Anterior cingulate cortex (tissue), 58 donors: ENCODE measurements around the gene BTN2A1.

Experiments used
- DNase-seq, 58 donors: peaks; one replicate each; lab custom pipeline; 2025; lab: John Stamatoyannopoulos, UW

BTN2A1 gene

DNA sequence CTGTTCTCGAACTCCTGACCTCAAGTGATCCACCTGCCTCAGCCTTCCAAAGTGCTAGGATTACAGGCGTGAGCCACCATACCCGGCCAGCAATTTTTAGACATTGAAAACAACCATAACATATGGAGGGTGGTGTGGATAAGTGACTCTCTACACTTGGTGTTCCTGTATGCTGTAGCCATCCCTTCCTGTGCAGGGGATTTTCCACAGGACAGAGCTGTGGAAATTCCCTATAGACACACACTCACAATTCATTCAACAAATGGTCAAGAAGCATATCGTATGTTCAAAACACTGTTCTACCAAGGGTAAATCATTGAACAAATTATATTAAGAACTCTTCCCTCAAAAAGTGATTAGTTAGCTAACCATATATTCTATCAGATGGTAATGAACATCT is 6.3 kb downstream of the BTN2A1 start:
- no peak for DNase-seq

DNA sequence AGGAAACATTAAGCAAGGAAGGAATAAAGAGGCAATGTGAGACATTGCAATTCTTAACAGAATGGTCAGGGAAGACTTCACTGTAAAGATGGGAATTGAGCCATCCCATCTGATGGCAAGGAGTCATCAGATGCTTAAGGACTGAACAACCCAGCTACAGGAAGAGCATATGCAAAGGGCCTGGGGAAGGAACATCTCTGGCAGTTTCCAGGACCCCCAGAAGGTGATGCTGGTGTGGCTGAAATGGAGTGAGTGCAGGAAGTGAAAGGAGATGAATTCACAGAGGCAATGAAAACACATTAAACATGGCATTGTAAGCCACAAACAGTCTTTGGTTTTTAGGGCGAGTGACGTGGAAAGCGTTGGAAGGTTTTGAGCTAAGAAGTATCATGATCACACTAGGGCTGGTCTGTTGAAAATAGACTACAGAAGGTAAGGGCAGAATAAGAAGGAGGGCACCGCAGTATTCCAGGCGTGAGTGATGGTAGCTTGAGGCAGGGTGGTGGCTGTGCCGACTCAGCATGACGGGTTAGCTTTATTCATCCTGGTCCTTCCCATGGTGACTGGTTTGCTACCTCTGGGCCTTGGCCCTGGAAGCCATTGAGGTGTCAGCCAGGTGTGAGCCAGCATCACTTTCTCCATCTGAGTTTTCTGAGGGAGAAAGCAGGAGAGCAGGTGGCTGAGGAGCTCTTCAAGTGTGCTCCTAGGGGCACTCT is 6.8 kb downstream of the BTN2A1 start:
- DNase-seq: no peak

DNA sequence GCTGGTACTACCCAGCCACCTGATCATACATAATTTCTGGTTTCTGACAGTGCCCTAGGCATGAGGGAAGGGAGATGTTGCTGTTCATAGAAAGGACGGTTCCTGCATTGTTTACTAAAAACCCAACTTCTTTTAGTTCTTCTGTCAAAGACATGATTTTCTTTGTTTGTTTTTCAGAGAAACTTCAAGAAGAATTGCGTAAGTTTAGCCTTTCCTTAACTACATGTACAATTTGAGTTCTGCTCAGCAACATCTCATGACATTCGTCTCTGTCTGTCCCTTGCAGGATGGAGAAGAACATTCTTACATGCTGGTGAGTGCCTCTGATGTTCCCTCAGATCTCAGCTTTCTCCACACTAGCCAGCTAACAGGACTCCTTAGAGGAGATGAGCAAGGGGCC is 8.0 kb downstream of the BTN2A1 start:
- DNase-seq: no peak

DNA sequence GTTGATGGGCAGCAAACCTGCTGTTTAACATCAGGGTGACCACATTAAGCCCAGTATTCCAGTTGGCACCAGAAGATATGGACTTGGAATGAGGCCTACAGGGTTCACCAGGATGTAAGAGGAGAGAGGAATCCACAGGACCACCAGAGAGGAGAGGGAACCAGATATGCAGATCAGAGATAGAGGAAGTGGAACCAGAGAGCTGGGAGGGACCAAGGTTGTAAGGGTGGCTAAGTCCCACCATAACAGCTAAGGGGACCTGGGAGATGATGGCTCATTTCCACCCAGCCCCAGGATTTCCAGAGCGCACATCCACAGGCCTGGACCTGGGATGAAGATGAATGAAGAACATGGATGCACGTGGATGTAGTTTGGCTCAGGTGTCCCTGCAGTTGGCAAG is 11.1 kb downstream of the BTN2A1 start:
- no peak for DNase-seq

DNA sequence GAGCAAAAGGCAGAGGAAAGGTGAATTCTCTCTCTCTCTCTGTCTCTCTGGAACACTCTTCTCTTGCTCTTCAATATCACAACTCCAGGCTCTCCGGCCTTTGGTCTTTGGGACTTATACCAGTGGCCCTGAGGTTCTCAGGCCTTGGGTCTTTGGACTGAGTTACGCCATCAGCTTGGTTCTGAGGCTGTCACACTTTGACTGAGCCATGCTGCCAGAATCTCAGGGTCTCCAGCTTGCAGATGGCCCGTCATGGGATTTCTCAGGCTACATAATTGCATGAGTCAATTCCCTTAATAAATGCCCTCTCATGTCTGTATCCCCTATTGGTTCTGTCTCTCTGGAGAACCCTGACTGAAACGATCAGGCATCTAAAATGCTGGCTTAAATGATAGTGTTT is 12.9 kb downstream of the BTN2A1 start:
- no peak for DNase-seq

DNA sequence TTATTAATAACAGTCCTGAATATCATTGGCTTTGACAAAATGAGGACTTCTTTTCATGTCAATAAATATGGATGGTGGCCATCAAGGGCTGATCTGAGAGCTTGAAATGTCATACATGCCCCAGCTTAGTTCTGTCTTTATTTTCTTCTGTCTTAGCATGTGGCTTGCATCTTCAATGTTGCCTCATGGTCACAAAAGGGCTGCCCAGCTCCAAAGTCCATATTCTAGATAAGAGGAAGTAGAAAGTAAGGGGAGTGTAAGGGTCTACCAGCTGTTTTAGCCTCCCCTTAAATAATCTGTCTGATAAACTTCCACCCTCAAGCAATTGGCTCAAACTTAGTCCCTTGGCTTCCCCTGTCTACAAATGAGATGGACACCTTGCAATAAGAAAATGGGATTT is 14.2 kb downstream of the BTN2A1 start:
- DNase-seq: no peak

DNA sequence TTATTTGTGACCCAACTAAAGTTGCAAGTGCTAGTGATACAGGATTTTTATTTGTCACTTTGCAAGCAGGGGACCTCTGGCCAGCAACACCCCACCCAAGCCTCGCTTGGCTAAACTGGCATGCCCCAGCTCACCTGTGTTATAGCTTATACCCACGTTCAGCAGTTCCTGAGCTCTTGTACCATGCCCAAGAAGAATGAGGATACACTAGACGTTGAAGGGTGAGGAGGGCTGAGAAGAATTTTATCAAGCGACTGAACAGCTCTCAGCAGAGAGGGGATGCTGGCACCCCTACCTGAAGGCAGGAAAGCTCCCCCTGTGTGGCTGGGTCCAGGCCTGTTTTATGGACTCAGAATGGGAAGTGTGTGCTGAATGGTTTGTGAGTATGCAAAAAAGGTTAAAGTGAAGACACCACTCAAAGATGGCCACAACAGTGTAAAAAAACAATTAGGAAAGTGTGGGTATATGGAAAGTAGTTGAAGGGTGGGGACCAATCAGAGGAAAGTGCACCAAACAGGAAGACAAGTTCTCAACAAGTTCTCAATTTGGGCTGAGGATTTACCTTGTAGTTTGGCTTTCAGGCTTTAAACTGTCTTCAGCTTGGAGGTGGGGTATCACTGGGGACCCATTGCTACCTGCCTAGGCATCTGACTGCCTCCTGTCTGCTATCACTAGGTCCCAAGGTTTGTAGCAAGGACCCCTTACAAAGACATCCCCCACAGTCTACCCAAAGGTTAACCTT is 15.0 kb downstream of the BTN2A1 start:
- DNase-seq: no peak

DNA sequence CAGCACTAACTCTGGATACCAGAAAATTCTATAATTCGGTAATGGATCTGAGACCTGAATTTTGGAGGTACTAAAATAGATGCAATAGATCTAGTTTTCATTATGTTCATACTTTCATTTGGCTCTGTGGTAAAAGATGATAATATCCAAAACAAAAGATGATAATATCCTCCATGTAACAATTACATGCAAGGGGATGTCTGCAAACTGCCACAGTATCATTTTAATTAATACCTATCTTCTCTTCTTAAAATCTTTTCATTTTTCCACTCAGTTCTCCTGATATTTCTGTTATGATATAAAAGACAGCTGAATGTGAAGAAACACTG is 15.6 kb downstream of the BTN2A1 start:
- DNase-seq: no peak

DNA sequence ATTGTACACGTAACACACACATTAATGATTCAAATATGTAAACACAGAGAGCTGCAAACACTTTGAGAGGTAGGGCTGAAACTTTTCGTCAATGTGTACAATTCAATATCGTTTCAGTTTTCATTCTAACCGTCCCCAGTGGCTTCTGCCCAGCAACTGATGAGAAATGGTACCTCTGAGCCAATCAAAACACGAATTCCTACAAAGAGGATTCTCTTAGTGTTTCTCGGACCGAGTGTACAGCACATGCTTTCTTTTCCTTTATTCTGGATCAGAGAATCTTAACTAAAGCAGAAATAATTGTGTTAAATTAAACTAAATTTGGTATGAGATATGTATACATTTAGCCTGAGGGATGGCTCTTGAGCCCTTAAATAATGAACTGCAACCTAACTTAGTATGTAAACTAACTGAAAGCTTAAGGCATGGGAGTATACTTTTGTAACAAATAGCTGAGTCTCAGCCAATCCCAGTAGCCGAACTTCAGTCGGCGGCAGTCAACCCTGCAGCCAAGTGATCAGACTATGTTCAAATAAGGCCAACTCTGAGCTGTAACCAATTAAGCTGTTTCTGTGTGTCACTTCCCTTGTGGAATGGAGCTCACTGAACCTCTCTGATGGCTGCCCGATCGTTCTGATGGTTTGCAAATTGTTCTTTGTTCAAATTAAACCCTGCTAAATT is 16.1 kb downstream of the BTN2A1 start:
- peak in 52 of 58 donors; percentile 2 to 79 (median 32) for DNase-seq

DNA sequence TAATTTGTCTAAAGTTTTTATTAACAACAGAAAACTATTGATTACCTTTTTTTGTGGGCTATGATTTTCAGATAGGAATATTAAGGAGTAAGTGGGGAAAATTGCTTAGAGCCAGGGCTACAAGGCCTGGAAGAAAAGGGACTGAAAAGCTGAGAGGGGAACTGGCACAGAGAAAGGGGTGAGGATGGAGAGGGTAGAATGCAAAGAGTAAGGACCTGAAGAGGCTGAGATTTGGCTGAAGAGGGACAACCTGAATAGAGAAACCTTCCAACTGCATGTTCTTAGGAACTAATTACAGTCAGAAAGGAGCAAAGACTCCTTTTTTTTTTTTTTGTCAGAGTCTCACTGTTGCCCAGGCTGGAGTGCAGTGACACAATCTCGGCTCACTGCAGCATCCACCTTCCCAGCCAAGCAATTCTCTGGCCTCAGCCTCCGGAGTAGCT is 16.7 kb downstream of the BTN2A1 start:
- peak in 2 of 58 donors; percentile 7 to 19 for DNase-seq

DNA sequence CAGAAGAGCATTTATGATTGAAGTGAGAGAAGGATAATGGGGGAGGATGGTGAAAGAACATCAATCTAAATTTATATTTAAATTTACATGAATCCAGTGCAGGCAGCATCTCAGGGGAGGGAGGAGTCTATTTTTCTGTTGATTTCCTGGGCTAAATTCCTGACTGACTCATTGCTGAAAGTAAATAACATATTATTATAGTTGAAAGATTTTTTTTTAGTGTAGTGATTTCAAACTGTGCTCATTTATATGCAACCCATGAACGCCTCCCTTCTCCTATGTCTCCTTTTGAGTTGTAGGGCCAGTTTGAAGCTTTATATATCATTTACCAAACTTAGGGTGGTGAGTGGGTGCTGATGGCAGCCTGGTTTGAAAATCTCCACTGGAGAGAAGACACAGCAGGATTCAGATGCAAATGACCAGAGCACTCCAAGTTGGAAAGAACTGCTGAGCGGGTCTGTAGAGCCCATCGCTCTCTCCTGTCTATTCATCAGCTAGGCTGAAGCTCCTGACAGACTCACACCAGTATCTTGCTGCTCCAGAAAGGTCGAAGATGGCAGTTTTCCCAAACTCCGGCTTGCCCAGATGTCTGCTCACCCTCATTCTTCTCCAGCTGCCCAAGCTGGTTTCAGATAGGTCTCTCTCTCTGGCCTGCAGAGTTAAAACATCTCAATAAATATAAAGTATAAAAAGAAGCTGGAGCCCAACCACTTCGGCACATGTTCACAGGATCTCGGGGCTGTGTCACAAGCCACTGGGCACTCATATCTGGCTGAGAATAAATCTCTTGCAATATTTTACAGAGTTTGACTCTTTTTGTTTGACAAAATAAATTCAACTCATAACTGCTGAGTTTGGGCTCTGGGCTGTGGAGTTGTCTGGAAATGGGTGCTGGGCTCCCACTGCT is 18.3 kb downstream of the BTN2A1 start:
- peak in 11 of 58 donors; percentile 1 to 41 (median 10) for DNase-seq

DNA sequence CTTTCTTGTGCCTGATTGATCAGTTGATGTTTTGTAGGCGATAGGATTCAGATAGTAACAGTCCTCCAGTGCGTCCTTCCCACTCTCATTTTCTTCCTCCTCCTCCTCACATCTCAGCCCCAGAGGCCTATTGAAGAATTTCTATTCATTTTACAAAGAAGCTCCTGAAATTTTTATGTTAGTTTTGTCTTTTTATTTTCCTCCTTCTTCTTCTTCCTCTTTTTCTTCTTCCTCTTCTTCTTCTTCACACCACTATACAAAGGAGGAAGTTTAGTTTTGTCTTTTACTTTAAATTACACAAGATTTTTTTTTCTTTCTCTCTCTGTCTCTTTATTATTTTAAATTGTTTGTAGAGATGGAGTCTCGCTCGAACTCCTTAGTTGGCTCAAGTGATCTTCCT is 19.1 kb downstream of the BTN2A1 start:
- DNase-seq: no peak

DNA sequence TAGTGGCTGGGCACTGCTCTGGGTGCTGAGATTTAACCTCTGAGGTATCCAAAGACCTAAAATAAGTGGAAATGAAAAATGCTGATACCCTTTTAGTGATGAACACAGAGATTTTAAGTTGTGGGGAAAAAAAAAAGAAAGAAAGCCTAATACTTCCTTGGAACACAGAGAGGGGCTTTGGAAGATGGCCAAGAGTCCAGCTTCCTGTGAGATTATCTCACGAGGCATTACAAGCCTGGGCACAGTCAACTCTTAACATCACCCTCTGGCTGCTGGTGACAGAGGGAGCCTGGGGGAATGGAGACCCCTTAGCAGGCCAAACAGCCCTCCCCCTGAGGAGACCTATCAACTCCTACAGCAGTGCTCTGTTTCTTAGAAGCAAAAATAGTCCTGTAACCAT is 19.7 kb downstream of the BTN2A1 start:
- no peak for DNase-seq

DNA sequence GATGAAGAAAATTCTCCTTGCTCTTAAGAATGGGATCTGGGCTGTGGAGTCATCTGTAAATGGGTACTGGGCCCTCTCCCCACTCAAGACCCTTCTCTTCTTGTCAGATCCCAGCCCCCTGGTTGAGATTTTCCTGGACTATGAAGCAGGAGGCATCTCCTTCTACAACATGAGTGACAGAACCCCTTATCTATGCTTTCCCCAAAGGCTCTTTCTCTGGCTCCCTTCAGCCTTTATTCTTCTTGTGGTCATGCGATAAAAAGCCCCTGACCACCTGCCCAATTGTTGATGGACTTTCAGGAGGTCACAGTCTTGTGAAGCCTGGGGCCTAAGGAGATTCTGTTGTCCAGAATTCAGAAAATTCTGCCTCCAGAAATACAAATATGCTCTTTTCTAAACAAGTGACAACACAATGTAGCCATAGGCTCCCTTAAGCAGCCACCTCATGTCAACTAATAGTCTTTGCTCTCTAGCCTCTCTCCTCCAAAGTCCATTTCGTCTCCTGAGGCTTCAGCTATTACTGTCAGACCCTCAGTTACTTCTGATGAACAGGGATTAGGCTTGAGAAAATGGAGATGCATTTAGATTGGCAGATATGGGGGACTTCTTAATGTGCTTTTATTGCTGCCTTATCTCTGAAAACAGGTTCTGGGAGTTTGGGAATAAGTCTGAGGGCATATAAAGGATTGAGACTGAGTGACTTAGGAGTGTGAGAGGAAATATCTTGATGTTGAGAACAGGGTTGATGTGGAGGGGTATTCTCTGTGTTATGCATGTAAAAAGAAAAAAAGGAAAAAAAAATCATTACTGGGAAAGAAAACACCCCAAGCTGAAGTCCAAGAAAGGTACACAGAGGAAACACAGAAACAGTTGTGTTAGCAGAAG is 20.6 kb downstream of the BTN2A1 start:
- DNase-seq: no peak

DNA sequence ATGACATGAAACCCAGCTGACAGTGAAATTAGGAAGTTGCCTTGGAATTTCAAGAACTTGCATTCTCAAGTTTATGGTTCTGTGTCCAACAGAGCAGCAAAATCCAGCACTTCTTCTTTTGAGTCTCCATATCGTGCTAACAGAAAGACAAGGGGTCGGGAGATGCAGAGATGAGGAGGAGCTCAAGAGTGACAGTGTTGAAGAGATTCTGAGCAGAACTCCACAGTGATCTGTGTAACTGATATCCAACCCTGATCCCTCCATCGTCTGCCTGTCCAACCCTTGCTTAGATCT is 21.2 kb downstream of the BTN2A1 start:
- DNase-seq: peak in 2 of 58 donors; percentile 8 to 15

DNA sequence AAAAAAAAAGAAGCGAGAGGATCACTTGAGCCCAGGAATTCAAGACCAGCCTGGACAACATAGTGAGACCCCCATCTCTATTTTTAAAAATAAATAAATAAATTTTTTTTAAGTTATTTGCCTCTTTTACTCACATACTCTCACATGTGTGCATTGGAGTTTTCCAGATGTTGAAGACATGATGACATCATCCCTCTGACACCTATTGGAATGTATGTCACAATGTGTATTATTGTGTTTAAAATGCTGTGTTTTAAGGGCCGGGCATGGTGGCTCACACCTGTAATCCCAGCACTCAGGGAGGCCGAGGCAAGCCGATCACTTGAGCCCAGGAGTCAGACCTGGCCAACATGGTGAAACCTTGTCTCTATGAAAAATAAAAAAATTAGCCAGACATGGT is 24.6 kb downstream of the BTN2A1 start:
- no peak for DNase-seq

DNA sequence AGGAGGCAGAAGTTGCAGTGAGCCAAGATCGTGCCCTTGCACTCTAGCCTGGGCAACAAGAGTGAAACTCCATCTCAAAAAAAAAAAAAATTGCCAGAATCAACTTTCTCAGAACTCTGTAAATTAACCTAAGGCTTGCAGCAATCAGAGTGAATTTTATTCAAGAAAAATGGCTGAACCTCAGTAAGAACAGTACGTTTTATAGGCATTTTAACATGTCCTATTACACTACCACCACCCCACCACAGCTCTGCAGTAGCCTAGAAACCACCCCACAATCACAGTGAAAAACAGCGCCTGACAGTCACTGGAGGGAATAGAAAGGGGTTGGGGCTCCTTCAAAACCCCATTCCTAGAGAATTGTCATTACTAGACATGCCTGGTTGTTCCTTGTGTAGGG is 26.0 kb downstream of the BTN2A1 start:
- DNase-seq: no peak

DNA sequence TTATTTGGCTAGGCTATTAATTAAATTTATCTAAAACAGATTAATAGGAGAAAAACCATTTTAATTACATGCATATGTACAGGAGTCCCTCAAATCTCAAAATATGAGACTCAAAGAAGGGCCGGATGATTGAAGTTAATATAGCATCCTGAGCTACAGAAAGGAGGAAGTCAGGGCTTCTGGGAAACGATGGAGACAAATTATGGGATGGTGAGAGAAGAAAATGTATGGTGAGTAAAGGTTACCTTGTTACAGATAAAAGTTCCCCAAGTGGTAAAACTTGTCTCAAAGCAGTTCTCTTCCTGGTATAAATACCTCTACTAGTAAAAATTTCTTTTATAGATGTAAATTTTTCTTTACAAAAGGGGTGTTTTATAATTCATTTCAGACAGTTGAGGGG is 26.4 kb downstream of the BTN2A1 start:
- DNase-seq: no peak

DNA sequence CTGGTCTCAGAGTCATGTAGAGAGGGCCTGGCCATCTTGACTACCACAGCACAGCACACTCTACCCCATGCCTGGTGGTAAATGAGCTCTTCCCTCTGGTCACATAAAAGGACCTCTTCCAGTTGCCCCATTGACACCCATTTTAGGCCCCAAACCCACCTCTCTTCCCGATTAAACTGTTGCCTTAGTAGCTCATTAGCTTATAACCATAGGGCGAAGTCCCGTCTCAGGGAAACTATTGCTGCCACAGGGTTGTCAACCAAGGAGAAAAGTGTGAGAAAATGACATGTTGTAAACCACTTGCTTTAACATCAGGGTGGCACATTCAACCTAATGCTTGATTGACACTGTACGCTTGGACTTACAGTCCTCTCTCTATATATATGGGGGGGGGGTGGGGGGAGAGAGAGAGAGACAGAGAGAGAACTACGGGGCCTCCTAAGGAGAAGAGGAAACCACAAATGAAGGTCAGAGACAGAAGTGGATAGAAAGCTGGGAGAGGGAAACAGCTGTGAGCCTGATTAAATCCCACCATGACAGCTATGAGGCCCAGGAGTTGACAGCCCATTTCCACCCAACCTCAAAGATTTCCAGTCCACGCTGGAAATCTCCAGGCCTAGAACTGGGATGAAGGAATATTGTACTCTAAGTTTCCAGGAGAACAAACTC is 27.5 kb downstream of the BTN2A1 start:
- no peak for DNase-seq
